Retina (tissue), 1 donor: ENCODE results near the gene TDRD5.
A peak's percentile ranks its signal among the peaks of the same experiment; 100 is the strongest.
"Not testable (repeated sequence)": the region's sequence is repeated elsewhere in the genome, so short reads cannot be mapped to it uniquely, and the experiment has no call there.

ENCODE experiments used
- DNase-seq: peaks from one replicate; pipeline ENCODE4 v3.0.0-alpha.2; 2016

The TDRD5 gene

DNA sequence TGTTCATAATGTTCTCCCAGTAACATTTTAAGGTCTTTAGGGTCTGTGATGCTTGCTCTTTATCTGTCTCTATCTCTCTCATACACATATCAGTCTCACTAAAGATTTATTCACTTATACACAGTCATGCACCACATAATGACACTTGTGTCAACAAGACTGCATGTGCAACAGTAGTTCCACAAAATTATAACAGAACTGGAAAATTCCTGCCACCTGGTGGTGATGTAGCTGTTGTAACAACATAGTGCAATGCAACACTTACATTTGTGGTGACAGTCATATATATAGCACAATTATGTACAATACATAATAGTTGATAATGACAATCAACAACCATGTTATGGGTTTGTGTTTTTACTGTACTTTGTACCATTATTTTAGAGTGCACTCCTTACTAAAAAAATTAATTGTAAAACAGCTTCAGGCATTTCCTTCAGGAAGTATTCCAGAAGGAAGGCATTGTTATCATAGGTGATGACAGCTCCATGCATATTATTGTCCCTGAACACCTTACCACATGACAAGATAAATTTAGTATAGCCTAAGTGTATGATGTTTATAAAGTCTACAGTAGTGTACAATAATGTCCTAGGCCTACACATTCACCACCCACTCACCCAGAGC is 8.1 kb downstream of the TDRD5 start:
- DNase-seq: no peak

DNA sequence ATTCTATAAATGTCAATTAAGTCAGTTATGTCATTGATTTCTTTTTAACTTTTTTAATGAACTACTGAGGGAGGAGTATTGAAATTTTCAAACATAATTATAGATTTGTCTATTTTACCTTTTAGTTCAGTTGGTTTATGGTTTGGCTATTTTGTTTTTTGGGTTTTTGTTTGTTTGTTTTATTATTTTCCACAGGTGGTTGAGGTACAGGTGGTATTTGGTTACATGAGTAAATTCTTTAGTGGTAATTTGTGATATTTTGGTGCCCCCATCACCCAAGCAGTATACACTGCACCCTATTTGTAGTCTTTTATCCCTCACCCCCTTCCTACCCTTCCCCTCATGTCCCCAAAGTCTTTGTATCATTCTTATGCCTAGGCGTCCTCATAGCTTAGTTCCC is 9.5 kb downstream of the TDRD5 start:
- no peak for DNase-seq

DNA sequence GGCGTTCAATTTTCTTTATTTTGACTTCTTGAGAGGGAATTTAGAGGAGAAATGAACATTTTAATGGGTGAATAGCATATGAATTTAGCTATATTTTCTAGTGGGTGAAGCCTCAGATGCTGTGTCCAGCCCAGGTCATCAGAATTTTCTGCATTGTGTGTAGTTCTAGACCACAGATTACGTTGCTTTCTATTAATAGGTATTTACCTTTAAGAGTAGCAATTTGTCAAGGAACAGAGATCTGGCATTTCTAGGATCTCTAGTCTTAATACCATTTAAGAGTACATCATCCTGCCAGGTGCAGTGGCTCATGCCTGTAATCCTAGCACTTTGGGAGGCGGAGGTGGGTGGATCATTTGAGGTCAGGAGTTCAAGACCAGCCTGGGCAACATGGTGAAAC is 20.7 kb downstream of the TDRD5 start:
- DNase-seq: no peak

DNA sequence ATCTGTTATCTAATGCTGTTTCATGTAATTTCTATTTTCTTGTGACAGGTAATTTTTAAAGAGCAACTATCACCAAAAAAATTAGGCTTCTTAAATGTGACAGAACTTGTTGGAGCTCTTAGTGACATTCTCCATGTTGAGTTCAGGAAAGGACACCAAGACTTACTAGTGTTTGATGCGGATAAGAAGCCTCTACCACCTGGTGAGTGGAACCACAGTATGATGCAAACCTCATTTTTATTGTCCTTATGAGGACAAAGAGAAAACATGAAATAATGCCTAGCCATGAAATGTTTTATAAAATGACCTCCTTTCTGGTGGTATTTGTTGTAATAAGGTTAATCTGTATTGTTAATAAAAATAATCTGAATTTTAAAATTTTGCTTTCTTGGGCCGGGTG is 39.1 kb downstream of the TDRD5 start:
- no peak for DNase-seq

DNA sequence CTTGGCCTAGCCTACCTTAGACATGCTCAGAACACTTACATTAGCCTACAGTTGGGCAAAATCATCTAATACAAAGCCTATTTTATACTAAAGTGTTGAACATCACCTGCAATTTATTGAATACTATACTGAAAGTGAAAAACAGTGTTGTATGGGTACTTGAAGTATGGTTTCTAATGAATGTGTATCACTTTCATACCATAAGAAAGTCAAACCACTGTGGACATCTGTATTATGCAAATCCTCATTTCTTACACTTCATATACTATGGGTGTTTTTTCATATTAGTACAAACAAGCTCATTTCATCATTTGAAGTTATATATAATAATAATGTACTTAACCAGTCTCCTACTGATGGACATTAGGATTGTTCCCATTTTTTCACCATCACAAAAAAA is 41.2 kb downstream of the TDRD5 start:
- no peak for DNase-seq

DNA sequence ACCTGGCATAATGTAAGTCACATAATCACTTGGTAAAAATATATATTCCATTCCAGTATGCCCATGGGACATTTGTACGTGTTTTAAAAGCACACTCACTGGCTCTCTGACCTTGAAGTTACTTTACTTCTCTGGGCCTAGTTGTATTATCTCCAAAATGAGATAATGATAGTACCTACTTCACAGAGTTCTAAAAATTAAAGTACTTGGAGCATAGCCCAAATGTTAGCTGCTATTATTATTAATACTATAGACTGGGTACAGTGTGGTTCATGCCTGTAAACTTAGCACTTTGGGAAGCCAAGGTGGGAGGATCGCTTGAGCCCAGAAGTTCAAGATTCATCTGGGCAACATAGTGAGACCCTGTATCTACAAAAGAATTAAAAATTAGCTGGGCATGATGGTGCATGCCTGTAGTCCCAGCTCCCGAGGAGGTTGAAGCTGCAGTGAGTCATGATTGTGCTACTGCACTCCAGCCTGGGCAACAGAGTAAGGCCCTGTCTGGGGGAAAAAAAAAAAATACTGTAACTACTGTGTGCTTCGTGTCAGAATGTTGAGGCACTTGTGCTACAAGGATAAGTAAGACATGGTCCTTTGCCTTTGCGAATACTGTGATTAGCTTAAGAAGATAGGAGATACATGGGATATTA is 45.7 kb downstream of the TDRD5 start:
- no peak for DNase-seq

DNA sequence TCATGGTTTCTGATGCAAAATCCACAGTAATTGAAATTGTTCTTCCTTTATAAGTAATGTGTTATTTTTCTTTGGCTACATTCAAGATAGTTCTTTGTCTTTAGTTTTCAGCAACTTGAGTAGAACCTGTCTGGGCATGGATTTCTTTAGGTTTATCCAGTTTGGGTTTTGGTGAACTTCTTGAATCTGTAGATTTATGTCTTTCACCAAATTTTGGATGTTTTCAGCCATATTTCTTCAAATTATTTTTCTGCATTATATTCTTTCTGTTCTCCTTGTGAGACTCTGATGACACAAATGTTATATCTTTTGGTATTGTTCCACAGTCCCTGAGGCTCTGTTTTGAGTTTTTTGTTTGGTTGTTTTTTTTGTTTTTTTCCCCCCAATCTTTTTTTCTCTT is 69.4 kb downstream of the TDRD5 start:
- DNase-seq: no peak

DNA sequence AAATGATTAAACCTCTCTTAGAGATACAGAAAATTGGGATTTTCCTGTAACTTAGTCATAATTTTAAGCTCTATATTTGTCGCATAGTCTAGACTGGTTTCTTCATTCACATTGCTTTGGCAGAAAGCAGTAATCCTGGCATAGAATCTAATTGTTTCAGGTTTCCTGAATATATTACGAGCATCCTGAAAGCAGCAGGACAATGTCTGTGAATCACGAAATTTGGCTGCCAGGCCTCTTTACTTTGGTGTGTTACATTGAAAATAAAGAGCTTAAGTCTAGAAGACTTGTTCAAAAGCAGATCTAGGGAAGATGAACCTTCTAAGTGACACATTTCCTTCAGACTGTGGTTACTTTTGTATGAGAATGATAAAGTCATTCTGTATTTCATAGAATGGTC is 72.2 kb downstream of the TDRD5 start:
- no peak for DNase-seq

DNA sequence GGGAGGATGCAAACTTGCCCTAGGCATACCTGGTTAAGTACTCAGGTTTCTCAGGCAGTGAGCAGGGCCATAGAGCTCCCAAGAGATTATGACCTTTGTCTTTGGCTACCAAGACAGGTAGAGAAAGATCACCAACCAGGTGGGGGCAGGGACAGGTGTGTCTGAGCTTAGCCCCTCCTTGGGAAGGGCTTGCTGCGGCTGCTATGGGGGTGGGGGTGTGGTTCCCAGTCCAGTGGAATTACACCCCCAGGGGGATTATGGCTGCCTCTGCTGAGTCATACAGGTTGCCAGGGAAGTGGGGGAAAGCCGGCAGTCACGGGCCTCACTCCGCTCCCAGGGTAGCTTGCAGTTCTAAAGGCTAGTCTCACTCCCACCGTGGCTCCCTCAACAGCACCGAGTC is 86.2 kb downstream of the TDRD5 start:
- no peak for DNase-seq

DNA sequence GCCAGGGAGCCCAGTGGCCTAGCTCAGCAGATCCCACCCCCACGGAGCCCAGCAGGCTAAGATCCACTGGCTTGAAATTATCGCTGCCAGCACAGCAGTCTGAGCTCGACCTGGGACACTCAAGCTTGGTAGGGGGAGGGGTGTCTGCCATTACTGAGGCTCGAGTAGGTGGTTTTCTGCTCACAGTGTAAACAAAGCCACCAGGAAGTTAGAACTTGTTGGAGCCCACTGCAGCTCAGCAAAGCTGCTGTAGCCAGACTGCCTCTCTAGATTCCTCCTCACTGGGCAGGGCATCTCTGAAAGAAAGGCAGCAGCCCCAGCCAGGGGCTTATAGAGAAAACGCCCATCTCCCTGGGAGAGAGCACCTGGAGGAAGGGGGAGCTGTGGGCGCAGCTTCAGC is 102.9 kb downstream of the TDRD5 start:
- not testable (repeated sequence) for DNase-seq

DNA sequence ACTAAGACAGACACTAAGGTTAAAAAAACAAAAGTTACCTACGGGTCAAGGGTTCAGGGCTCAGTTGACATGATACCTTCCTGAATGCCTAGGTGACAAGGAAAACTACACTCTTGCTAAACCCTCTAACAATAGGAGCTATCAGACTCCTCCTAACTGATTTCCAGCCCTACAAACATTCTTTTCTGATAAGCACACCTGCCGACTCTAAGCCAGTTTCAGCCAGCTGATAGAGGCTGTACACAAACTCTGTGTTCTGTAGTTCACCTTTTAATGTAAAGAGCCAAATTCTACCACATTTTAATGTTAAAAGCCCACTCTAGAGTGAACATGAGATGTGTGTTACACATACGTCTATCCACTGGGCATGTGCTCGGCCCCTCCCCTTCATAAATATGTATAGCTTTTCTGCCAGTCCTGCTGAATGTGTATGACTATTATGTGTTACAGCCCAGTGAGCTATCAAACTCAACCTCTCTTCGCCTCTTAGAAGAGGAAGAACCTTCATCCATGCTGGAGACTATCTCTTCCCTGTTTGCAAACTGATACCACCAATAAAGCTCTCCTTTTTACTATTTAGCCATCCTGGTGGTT is 111.4 kb downstream of the TDRD5 start:
- no peak for DNase-seq

DNA sequence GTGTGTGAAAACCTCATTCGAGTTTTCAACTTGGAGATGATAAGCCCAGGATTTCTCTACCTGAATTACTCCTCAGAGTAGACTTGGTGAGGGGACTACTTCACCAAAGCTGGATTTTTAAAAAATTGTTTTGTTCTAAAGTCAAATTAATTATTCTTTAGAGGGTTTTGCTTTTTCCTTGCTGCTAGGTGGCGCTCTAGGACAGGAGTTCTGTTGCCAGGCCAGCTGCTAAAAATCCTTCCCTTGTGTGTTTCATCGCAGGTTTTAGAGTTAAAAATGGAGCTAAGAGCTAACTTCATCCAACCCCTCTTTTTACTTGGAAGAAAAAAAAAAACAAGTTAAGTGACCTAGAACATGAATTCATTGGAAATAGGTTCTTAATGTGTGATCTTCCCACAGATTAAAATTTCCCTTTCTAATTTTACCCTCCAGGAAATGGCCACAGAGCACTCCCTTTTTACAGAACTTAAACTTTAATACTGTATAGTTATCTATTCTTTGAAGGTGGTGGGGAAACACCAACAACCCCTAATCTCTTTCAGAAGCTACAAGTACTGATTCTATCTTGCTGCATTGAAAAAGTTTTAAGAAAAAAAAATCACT is 114.8 kb downstream of the TDRD5 start:
- DNase-seq: peak; percentile 65

DNA sequence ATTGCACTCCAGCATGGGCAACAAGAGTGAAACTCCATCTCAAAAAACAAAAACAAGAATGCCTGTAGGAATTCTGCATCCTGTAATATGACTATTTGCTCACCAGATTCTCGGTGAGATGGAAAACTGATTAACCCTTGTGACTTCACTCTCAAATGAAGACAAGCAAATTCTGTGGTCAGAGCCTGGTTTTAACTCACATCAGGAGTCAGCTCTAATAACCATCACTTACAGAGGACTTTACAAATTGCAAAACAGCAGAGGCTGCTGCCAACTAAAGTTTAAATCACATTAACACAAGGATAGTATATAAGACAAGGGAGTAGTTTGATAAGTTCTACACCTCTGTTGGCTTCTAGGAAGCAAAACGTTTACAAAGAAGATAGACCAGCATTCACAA is 115.8 kb downstream of the TDRD5 start:
- DNase-seq: no peak

DNA sequence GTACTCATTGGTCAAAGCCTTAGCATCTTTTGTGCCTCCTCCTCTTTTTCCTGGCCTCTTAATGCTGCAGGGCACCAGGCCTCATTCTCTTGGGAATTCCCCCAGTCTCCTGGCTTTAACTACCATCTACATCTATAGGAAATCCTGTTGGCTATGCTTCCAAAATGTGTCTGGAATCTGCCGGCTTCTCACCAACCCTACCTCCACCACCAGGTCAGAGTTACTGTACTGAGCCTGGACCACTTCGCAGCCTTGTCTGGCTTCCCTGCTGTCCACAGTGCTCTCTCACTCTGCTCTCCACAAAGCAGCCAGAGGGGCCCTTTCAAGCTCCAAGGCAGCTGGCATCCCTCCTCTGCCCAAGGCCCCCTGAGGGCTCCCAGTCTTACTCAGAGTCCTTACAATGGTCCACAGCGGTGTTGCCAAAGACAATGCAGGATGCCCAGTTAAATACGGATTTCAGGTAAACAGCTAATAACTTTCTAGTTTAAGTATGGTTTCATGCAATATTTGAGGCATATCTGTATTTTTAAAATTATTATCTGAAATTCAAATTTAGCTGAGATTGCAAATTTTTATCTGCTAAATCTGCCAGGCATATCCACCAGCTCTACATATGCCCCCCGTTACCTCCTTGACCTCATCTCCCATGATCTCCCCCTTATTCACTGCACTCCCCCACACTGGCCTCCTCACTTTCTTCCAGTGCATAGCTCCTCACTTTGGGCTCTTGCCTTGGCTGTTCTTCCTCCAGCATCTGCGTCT is 117.0 kb downstream of the TDRD5 start:
- no peak for DNase-seq

DNA sequence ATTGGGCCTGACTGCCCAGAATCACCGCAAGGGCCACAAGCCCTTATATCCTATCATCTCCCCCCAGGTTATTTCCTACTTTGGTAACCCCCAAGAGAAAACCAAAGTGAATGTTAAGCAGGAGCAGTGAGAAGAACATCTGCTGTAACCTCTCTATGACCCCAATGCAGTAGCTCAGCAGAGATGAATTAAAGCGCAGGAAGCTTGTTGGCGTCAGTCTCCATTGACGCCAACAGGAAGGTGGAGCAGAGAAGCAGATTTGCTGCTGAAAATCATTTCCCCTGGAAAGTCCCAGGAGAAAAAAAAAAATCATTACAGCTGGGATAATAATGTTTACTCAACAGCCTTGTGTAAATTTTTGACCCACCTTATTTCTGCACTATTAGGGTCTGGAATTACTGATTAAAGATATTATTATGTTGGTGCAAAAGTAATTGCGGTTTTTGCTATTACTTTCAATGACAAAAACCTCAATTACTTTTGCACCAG is 118.3 kb downstream of the TDRD5 start:
- peak; percentile 52 for DNase-seq

DNA sequence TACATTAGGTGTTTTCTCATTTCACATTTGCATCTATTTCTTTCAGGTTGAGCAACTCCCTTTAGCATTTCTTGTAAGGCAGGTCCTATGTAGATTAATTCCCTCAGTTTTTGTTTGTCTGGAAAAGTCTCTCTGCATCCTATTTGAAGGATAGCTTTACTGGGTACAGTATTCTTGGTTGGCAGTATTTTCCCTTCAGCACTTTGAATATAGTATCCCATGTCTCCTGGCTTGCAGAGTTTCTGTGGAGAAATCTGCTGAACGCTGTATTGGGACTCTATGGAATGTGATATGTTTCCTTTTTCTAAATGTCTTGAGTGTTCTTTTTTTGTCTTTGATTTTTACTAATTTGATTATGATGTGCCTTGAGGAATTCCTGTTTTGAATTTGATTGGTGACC is 122.5 kb downstream of the TDRD5 start:
- DNase-seq: no peak

DNA sequence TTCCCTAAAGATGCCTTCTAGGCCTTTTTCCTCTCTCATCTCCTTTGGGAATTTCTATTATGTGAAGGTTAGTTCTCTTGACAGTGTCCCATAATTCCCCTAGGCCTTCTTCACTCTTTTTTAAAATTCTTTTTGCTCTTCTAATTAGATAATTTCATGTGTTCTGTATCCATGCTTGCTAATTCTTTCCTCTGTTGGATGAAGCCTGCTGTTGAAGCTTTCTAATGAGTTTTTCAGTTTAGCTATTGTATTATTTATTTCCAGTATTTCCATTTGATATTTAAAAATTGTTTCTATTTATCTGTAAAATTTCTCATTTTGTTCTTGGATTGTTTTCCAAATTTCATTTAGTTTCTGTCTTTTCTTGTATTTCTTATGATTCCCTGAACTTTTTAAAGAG is 123.0 kb downstream of the TDRD5 start:
- DNase-seq: no peak

DNA sequence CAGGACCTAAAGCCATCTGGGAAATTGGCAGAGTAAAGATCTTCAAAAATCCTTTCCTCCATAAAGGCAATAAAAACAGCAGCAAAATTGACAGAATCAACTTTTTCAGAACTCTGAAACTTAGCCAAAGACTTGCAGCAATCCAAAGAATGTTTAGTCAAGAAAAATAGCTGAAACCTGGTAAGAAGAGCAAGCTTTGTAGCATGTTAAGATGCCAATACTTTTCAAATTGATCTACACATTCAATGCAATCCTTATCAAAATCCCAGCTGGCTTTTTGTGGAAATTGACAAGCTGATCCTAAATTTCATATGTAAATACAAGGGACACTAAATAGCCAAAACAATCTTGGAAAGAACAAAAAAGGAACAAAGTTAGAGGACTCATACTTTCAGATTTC is 127.6 kb downstream of the TDRD5 start:
- no peak for DNase-seq

DNA sequence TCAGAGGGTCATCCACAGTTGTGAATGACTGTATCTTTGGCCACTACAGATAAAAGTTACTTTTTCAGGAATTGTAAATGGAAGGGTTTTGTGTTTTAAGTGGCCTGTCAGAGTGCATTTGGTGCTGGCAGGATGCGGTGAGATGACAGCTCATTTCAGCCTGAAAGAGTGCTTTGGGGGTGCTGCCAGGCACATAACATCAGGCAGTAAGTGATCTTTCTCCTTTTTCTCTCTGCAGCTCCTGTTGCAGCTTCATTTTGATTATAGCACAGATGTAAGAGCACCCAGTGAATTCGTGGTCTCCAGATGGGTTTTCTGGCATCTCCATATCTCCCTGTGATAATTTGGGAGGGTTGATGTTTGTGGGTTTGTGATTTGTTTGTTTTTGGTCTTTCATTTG is 136.6 kb downstream of the TDRD5 start:
- peak; percentile 57 for DNase-seq

DNA sequence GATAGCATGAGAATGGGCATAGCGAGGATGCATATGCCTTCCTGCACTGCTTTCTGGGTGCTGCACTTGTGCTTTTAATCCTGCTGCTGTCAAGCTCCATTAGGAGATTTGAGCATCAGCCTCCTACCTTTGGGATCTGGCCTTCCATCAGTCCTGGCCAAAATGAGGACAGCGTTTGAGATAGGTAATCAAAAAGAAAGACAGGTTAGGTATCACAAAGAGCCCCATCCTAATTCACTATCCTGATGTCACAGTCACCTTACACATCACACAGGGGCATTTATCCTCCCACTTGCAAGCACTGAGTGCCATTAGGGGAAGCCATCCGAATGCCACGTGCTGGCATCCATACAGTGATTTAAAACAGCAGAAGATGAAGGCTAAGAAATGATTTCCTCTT is 138.2 kb downstream of the TDRD5 start:
- peak; percentile 60 for DNase-seq

DNA sequence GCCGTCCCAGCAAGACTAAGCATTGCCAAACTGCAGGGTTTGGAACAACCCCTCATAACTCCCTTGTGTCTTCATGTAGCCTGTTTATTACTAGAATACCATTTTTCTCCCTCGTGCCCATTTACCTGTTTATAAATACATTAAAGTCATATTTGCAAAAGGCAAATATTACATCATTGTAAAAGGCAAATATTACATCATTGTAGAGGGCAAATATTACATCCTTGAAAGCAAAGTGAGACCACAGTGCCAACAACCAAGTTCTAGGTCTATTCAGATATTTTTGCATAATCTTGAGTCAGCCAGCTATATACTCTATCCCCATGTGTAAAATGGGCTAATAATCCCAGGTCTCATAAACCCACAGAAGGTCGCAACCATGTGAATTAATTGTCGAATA is 140.0 kb downstream of the TDRD5 start:
- DNase-seq: no peak
